Liver (tissue), 3 donors: ENCODE data around the gene PARN.

ENCODE experiments used
- ATF3 ChIP-seq: IDR thresholded peaks from 2 replicates; pipeline ENCODE4 v1.6.1; 2016; ENCODE audit warnings: antibody characterized with exemption
- CTCF ChIP-seq: fragments of 150-350 bp; IDR thresholded peaks from 2 replicates; pipeline ENCODE4 v1.5.1; 2017; ENCODE audit warnings: improper control_type of control experiment, low read depth, low read length; ENCODE audit not compliant: missing input control
- FOXA1 ChIP-seq: IDR thresholded peaks from 2 replicates; pipeline ENCODE4 v1.6.1; 2016; ENCODE audit warnings: antibody characterized with exemption
- FOXA2 ChIP-seq: IDR thresholded peaks from 2 replicates; pipeline ENCODE4 v1.6.1; 2016; ENCODE audit warnings: antibody characterized with exemption
- RAD21 ChIP-seq, 2 donors: IDR thresholded peaks; 2 replicates each; pipeline ENCODE4 v1.6.1; 2016; ENCODE audit warnings: antibody characterized with exemption in 2 of 2, mild to moderate bottlenecking in 2 of 2
- REST ChIP-seq: IDR thresholded peaks from 2 replicates; pipeline ENCODE4 v1.6.1; 2016; ENCODE audit warnings: antibody characterized with exemption, mild to moderate bottlenecking
- TAF1 ChIP-seq: conservative IDR thresholded peaks from 2 replicates; pipeline ENCODE4 v1.6.1; 2016; ENCODE audit warnings: antibody characterized with exemption, mild to moderate bottlenecking
- donor health status: healthy.
- donor health status: healthy.

- TF ChIP-seq REST, result no peak
- TF ChIP-seq CTCF, result no peak
- TF ChIP-seq RAD21 (IDR thresholded peaks at IDR 0.05), result no peak
- TF ChIP-seq FOXA1, result no peak
- TF ChIP-seq FOXA2, result no peak
- TF ChIP-seq TAF1, result no peak
- no peak for TF ChIP-seq ATF3
Measured at GRCh38 chr16:14502256-14502875, 127.7 kb downstream of the PARN start.
